HG02973 (cell line): Measurements from ENCODE around the gene HDGF.

Experiments
- ATAC-seq: cut with Tn5 transposase; IDR thresholded peaks from one replicate; pipeline ENCODE4 v1.9.1; 2021; ENCODE audit warnings: moderate library complexity; ENCODE audit not compliant: unreplicated experiment

HDGF gene

GRCh38 chr1:156726549-156727226, 24.8 kb downstream of the HDGF start:
- ATAC-seq: no peak

GRCh38 chr1:156725683-156726280, 25.7 kb downstream of the HDGF start:
- no peak for ATAC-seq

GRCh38 chr1:156721535-156721934, 29.9 kb downstream of the HDGF start:
- ATAC-seq: no peak

- ATAC-seq: no peak
These were observed 30.3 kb downstream of the HDGF start for GRCh38 chr1:156721131-156721530.

- ATAC-seq: no peak
These were observed 34.1 kb downstream of the HDGF start for GRCh38 chr1:156717351-156717750.

GRCh38 chr1:156714830-156715229, 36.6 kb downstream of the HDGF start:
- ATAC-seq: no peak

GRCh38 chr1:156712626-156713025, 38.8 kb downstream of the HDGF start:
- no peak for ATAC-seq

- no peak for ATAC-seq
These were observed 40.3 kb downstream of the HDGF start for GRCh38 chr1:156711011-156711817.

- ATAC-seq: no peak
These were observed 41.6 kb downstream of the HDGF start for GRCh38 chr1:156709757-156710489.

- ATAC-seq: no peak
These were observed 42.4 kb downstream of the HDGF start for GRCh38 chr1:156709031-156709430.

GRCh38 chr1:156708218-156708661, 43.2 kb downstream of the HDGF start:
- no peak for ATAC-seq

GRCh38 chr1:156707417-156708217, 43.9 kb downstream of the HDGF start:
- no peak for ATAC-seq

- no peak for ATAC-seq
These were observed 44.6 kb downstream of the HDGF start for GRCh38 chr1:156706657-156707416.

GRCh38 chr1:156705918-156706656, 45.4 kb downstream of the HDGF start:
- ATAC-seq: no peak

GRCh38 chr1:156705321-156705917, 46.1 kb downstream of the HDGF start, which contains the start of gene CRABP2:
TSS of gene CRABP2 (minus strand) at chr1:156705583. CDS start at chr1:156705446, 137 bp downstream.
- no peak for ATAC-seq

GRCh38 chr1:156704930-156705320, 46.5 kb downstream of the HDGF start:
- ATAC-seq: no peak

- ATAC-seq: no peak
These were observed 47.2 kb downstream of the HDGF start for GRCh38 chr1:156704166-156704711.

- no peak for ATAC-seq
These were observed 47.7 kb downstream of the HDGF start for GRCh38 chr1:156703741-156704140.
